Upper lobe of right lung (tissue), 1 donor: ENCODE measurements around the gene LRIT1. TPM values are rescaled to one million over a fixed set of nuclear protein-coding genes. Genes with fewer than 3 reads are reported as not detected.

Experiments used
- ATAC-seq: fragments of 200-7000 bp; cut with Tn5 transposase; one replicate; pipeline ENCODE4 v1.9.1; 2020; ENCODE audit warnings: mild to moderate bottlenecking, moderate library complexity
- DNase-seq: peaks from one replicate; pipeline ENCODE4 v3.0.0-alpha.2; 2020
- H3K27ac ChIP-seq: fragments of 200-600 bp; one replicate; pipeline ENCODE4 v1.8.0; 2022
- H3K27me3 ChIP-seq: fragments of 200-600 bp; one replicate; pipeline ENCODE4 v1.8.0; 2022; ENCODE audit warnings: mild to moderate bottlenecking
- H3K36me3 ChIP-seq: fragments of 200-600 bp; one replicate; pipeline ENCODE4 v1.8.0; 2022
- H3K4me1 ChIP-seq: fragments of 200-600 bp; one replicate; pipeline ENCODE4 v1.8.0; 2022
- H3K4me3 ChIP-seq: fragments of 200-600 bp; one replicate; pipeline ENCODE4 v1.8.0; 2022; ENCODE audit warnings: mild to moderate bottlenecking
- H3K9me3 ChIP-seq: fragments of 200-600 bp; one replicate; pipeline ENCODE4 v1.8.0; 2022
- CTCF ChIP-seq: fragments of 200-600 bp; IDR thresholded peaks from one replicate; pipeline ENCODE4 v1.8.0; 2022; ENCODE audit warnings: antibody characterized with exemption
- intact Hi-C: fragments of 100-400 bp; cut with DNase I; formaldehyde crosslinking; loops from one replicate; pipeline ENCODE4 v1.11.0; 2022
- total RNA-seq: library from RNA; stranded (reverse); fragmentation: NEBNext Ultra II Directional; extraction: Animal tissue kit (Norgen Biotek cat#: 25700); gene quantifications from one replicate; pipeline ENCODE4 v1.2.1, GENCODE V29; 2021
- donor health status: DM: no; HTN: yes; CAD: no; lungs with severe emphysema.

LRIT1 gene
- total RNA-seq, 1 donor from 2014 or later = not detected

DNA sequence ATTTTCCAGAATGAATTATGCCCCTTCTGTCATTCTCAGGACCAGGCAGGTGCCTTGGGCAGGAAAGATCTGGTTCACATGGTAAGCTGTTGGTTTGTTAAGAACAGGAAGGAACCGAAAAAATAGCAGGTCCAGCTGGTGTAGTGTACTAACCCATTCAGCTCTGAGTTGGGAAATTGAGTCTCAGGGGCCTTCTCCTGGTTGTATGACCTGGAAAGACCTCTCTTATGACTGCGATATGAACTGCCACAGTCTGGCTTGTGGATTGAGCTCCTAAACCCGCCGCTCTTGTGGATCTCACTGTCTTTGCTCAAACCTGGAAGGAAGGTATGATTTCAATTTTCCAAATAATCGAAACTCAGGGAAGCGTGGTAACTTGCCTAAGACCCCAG is 4.5 kb downstream of the LRIT1 start:
- Histone ChIP-seq H3K4me3 (no peak overlapping the region), H3K36me3 (no peaks in the 10 kb centered on the region), H3K9me3 (no peaks in the 10 kb centered on the region), H3K27ac (no peak overlapping the region), H3K27me3 (no peaks in the 10 kb centered on the region), H3K4me1 (no peaks in the 10 kb centered on the region)
- intact Hi-C loops = no loop called here
- TF ChIP-seq CTCF = no peak
- ATAC-seq = no peak
- DNase-seq = no peak

GRCh38 chr10:84235096-84235495 is 6.2 kb downstream of the LRIT1 start:
- ATAC-seq (no peak), DNase-seq (no peak)
- Histone ChIP-seq H3K4me1 (no peaks in the 10 kb centered on the region), H3K9me3 (no peaks in the 10 kb centered on the region), H3K27ac (no peak overlapping the region), H3K4me3 (no peak overlapping the region), H3K27me3 (no peaks in the 10 kb centered on the region), H3K36me3 (no peaks in the 10 kb centered on the region)
- TF ChIP-seq CTCF = no peak
- intact Hi-C loops = no loop called here

- Histone ChIP-seq H3K27me3 (no peaks in the 10 kb centered on the region), H3K27ac (no peak overlapping the region), H3K36me3 (no peaks in the 10 kb centered on the region), H3K4me3 (no peak overlapping the region), H3K4me1 (no peaks in the 10 kb centered on the region), H3K9me3 (no peaks in the 10 kb centered on the region)
- no peak for TF ChIP-seq CTCF
- intact Hi-C loops = no loop called here
- no peak for ATAC-seq
- DNase-seq = no peak
Observed at GRCh38 chr10:84234479-84234878, 6.9 kb downstream of the LRIT1 start.

DNA sequence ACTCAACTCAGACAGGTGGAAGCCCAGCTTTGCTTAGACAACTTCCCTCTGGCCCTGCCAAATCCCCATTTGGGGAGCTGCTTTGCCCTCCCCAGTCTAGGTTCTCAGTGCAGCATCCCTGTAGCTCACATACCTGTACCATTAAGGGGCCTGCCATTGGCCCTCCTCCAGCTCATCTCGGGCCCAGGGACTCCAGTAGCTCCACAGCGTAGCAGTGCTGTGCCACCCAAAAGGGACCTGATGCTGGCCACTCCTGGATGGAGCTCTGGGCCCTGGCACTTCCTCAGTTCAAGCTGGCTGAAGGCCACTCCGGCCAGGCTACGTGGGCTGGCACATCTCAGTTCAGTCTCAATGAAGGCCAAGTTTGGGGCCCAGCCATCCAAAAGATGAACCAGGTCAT is 7.4 kb downstream of the LRIT1 start:
- intact Hi-C loops = no loop called here
- H3K9me3 ChIP-seq = no peaks in the 10 kb centered on the region
- no peak overlapping the region for H3K27ac ChIP-seq
- TF ChIP-seq CTCF = no peak
- H3K4me1 ChIP-seq = no peaks in the 10 kb centered on the region
- ATAC-seq (no peak), DNase-seq (no peak)
- H3K36me3 ChIP-seq = no peaks in the 10 kb centered on the region
- no peak overlapping the region for H3K4me3 ChIP-seq
- H3K27me3 ChIP-seq = no peaks in the 10 kb centered on the region

DNA sequence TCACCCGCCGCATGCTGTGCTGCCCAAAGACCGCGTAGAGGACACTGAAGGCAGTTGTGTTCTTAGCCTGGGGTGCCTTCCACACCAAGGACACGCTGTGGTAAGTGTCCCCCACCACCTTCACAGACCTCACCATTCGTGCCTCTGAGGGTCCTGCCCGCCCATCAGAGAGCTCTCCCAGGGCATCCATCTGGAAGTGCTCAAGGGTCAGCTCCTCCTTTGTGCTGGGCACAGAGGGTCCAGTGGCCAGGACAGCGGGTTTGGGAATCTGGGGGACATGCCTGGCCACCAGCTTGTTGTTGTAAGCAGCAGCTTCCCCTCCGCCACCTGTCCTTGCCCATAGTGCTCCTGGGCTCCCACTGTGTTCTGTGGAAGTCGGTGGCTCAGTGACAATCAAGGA is 9.0 kb downstream of the LRIT1 start:
- no peaks in the 10 kb centered on the region for H3K9me3 ChIP-seq
- no peaks in the 10 kb centered on the region for H3K4me1 ChIP-seq
- intact Hi-C loops = no loop called here
- DNase-seq (no peak), ATAC-seq (no peak)
- no peaks in the 10 kb centered on the region for H3K27me3 ChIP-seq
- no peak for TF ChIP-seq CTCF
- H3K27ac ChIP-seq = no peak overlapping the region
- no peak overlapping the region for H3K4me3 ChIP-seq
- H3K36me3 ChIP-seq = no peaks in the 10 kb centered on the region

DNA sequence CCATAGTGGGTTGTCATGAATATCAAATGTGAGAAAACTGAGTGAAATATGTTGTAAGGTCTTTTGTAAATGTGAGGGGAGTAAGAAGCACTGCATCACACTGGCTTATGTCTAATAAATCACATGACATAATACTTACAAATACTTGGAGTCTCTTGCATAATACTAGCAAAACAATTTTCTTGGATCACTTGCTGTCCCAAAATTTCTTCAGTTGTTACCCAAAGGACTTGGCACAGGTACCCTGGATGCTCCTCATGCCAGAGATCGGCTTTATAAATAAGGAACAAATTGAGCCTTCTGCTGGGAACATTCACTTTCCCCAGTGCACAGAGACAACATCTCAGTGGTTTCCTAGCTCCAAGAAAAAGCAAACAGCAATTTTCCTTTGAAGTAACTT is 11.0 kb downstream of the LRIT1 start:
- intact Hi-C loops = no loop called here
- Histone ChIP-seq H3K36me3 (no peaks in the 10 kb centered on the region), H3K9me3 (no peaks in the 10 kb centered on the region), H3K27me3 (no peaks in the 10 kb centered on the region), H3K27ac (peak overlapping the region; percentile 9), H3K4me1 (no peaks in the 10 kb centered on the region), H3K4me3 (no peak overlapping the region)
- no peak for TF ChIP-seq CTCF
- ATAC-seq (no peak), DNase-seq (no peak)
